PC-3 (cell line): Measurements from ENCODE around the gene GPR137C. TPM values are rescaled to one million over a fixed set of nuclear protein-coding genes. Genes with fewer than 3 reads are reported as not detected.

Source experiments
- ATAC-seq: fragments of 200-7000 bp; cut with Tn5 transposase; 2 replicates; pipeline ENCODE4 v1.9.1; 2020; ENCODE audit warnings: mild to moderate bottlenecking, moderate library complexity
- BruUV-seq: library from RNA; stranded (reverse); fragments of 400-500 nt; replicated peaks from 2 replicates; lab custom pipeline; 2021; lab: Mats Ljungman, UMichigan
- CTCF ChIA-PET: fragments of 300-600 bp; sonication (Branson Sonifier 250); formaldehyde crosslinking; loops from one replicate; lab custom pipeline; 2022; ENCODE audit warnings: antibody characterized with exemption; lab: Charles Lee
- POLR2A ChIA-PET: fragments of 300-600 bp; sonication (Branson Sonifier 250); formaldehyde crosslinking; loops from one replicate; lab custom pipeline; 2022; ENCODE audit warnings: antibody characterized with exemption; ENCODE audit not compliant: unreplicated experiment; lab: Charles Lee
- DNase-seq: peaks from one replicate; pipeline ENCODE4 v3.0.0-alpha.2; 2015
- H2AFZ ChIP-seq: fragments of 300-600 bp; sonication (generic); 2 replicates; pipeline ENCODE4 v1.6.0; 2016; ENCODE audit warnings: antibody characterized with exemption, low read length
- H3F3A ChIP-seq: fragments of 300-600 bp; sonication (generic); one replicate; pipeline ENCODE4 v1.6.0; 2017; ENCODE audit warnings: antibody characterized with exemption, low read length, control low read depth, mild to moderate bottlenecking; ENCODE audit not compliant: unreplicated experiment
- H3K27ac ChIP-seq: fragments of 300-600 bp; sonication (generic); 2 replicates; pipeline ENCODE4 v1.5.1; 2016; ENCODE audit warnings: mild to moderate bottlenecking, low read length
- H3K27me3 ChIP-seq: fragments of 300-600 bp; sonication (generic); 2 replicates; pipeline ENCODE4 v1.6.1; 2016; ENCODE audit warnings: low read length, mixed read lengths
- H3K36me3 ChIP-seq: fragments of 300-600 bp; sonication (generic); 2 replicates; pipeline ENCODE4 v1.6.1; 2016; ENCODE audit warnings: low read depth, mixed run types, low read length, mixed read lengths
- H3K4me1 ChIP-seq: fragments of 300-600 bp; sonication (generic); 2 replicates; pipeline ENCODE4 v1.5.1; 2016; ENCODE audit warnings: low read length; ENCODE audit not compliant: insufficient read depth
- H3K4me2 ChIP-seq: fragments of 300-600 bp; sonication (generic); 2 replicates; pipeline ENCODE4 v1.6.0; 2016; ENCODE audit warnings: low read length
- H3K4me3 ChIP-seq: fragments of 300-600 bp; sonication (generic); 2 replicates; pipeline ENCODE4 v1.5.1; 2016; ENCODE audit warnings: mild to moderate bottlenecking, low read length, mixed read lengths
- H3K79me2 ChIP-seq: fragments of 300-600 bp; sonication (generic); 2 replicates; pipeline ENCODE4 v1.6.1; 2017; ENCODE audit warnings: low read length, mixed read lengths
- H3K9ac ChIP-seq: fragments of 300-600 bp; sonication (generic); 2 replicates; pipeline ENCODE4 v1.6.0; 2016; ENCODE audit warnings: mild to moderate bottlenecking, low read length
- H3K9me2 ChIP-seq: fragments of 300-600 bp; sonication (generic); replicated peaks from 2 replicates; pipeline ENCODE4 v1.6.1; 2016; ENCODE audit warnings: mixed run types, low read length, mixed read lengths
- H3K9me3 ChIP-seq: fragments of 300-600 bp; sonication (generic); 2 replicates; pipeline ENCODE4 v1.6.1; 2016; ENCODE audit warnings: low read length, mixed read lengths
- H4K20me1 ChIP-seq: fragments of 300-600 bp; sonication (generic); 2 replicates; pipeline ENCODE4 v1.6.1; 2016; ENCODE audit warnings: low read length, mixed read lengths
- CTCF ChIP-seq: fragments of 300-600 bp; sonication (generic); conservative IDR thresholded peaks from 2 replicates; pipeline ENCODE4 v1.5.1; 2017; ENCODE audit warnings: antibody characterized with exemption, low read depth, mild to moderate bottlenecking, low read length
- EZH2 ChIP-seq: fragments of 300-600 bp; sonication (generic); IDR thresholded peaks from one replicate; pipeline ENCODE4 v1.6.1; 2017; ENCODE audit warnings: antibody characterized with exemption, mild to moderate bottlenecking, low read length; ENCODE audit not compliant: unreplicated experiment
- EZH2phosphoT487 ChIP-seq: fragments of 300-600 bp; sonication (generic); IDR thresholded peaks from 2 replicates; pipeline ENCODE4 v1.6.1; 2018; ENCODE audit warnings: mild to moderate bottlenecking, antibody characterized with exemption, low read length, borderline replicate concordance
- intact Hi-C: fragments of 100-400 bp; cut with micrococcal nuclease; formaldehyde crosslinking; loops from 2 replicates; pipeline ENCODE4 v1.9.0; 2023
- total RNA-seq: library from RNA; depleted of rRNA; stranded (reverse); fragments of >200 nt; gene quantifications from 2 replicates; pipeline ENCODE4 v1.2.3, GENCODE V29; 2014

GPR137C gene
- total RNA-seq, 1 experiment from 2014 or later, result 0.91 TPM

DNA sequence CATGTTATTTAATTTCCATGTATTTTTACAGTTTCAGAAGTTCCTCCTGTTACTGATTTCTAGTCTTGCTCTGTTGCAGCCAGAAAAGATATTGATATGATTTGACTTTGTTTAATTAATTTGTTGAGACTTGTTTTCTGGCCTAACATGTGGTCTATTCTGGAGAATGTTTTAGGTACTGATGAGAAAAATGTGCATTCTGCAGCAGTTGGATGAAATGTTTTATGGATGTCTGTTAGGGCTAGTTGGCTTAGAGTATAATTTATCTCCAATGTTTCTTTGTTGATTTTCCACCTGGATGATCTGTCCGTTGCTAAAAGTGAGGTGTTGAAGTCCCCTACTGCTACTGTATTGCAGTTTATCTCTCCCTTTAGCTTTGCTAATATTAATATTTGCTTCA lies 54.4 kb downstream of the GPR137C start:
- intact Hi-C loops, result no loop called here
- Histone ChIP-seq H3K27ac (no peak overlapping the region), H4K20me1 (no peaks in the 10 kb centered on the region), H3K27me3 (no peaks in the 10 kb centered on the region), H3F3A (no peaks in the 10 kb centered on the region), H2AFZ (no peak overlapping the region), H3K9me3 (no peaks in the 10 kb centered on the region), H3K4me2 (no peak overlapping the region), H3K36me3 (no peaks in the 10 kb centered on the region), H3K4me1 (no peaks in the 10 kb centered on the region), H3K9me2 (no peaks in the 10 kb centered on the region), H3K4me3 (no peak overlapping the region), H3K9ac (no peak overlapping the region), H3K79me2 (no peaks in the 10 kb centered on the region)
- TF ChIP-seq EZH2 (no peak), EZH2phosphoT487 (no peak), CTCF (no peak)
- ATAC-seq, result no peak
- BruUV-seq, result no TSS peak
- ChIA-PET POLR2A (no interaction called here), CTCF (no interaction called here)
- no peak for DNase-seq

DNA sequence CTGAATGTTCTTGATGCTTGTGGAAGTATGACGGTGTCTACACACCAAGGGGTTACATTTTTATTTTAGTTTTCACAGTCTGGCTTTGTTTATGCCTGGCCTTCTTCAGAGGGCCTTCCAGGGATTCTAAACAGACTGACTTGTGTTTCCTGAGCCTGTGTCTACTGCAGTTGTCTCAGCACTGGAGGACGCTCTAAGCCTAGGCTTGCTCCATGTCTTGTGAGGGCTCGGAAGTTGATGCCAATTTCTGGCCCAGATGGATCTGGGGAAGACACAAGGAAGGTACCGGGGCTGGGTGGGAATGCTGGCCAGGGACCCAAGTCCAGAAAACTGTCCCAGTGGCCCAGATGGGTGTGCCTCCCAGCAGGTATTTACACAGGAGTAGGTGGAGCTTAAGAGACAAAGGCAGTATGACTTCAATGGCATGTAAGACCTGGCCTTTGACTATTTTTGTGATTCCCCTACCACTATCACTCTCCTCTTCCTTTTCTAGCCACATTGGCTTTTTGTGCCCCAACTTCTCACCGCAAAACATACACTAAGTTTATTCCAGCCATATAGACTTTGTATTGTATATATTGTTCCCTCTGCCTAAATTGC lies 56.9 kb downstream of the GPR137C start:
- intact Hi-C loops, result no loop called here
- H3K9me3 ChIP-seq, result no peaks in the 10 kb centered on the region
- no peaks in the 10 kb centered on the region for H3K36me3 ChIP-seq
- H3K79me2 ChIP-seq, result no peaks in the 10 kb centered on the region
- CTCF ChIA-PET, result no interaction called here
- no peaks in the 10 kb centered on the region for H3K27me3 ChIP-seq
- no peak overlapping the region for H3K9ac ChIP-seq
- TF ChIP-seq CTCF (no peak), EZH2 (no peak)
- H2AFZ ChIP-seq, result no peak overlapping the region
- DNase-seq (no peak), ATAC-seq (no peak)
- no peaks in the 10 kb centered on the region for H3K9me2 ChIP-seq
- no peaks in the 10 kb centered on the region for H3K4me1 ChIP-seq
- H3K27ac ChIP-seq, result no peak overlapping the region
- POLR2A ChIA-PET, result no interaction called here
- no peak overlapping the region for H3K4me2 ChIP-seq
- H4K20me1 ChIP-seq, result no peaks in the 10 kb centered on the region
- no peak overlapping the region for H3K4me3 ChIP-seq
- no TSS peak for BruUV-seq
- no peaks in the 10 kb centered on the region for H3F3A ChIP-seq

DNA sequence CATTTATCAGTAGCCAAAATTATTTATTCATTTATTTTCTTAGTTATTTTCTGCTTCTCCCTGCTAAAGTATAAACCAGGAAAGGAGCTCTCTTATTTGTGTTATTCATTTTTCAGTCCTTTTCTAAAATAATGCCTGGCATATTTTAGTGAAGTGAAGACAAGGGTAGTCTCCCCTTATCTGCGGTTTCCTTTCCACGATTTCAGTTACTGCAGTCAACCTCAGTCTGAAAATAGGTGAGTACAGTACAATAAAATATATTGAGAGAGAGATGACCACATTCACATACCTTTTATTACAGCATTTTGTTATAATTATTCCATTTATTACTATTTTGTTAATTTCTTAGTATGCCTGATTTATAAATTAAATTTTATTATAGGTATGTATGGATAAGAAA lies 57.6 kb downstream of the GPR137C start:
- Histone ChIP-seq H3K9me3 (no peaks in the 10 kb centered on the region), H3K36me3 (no peaks in the 10 kb centered on the region), H3K79me2 (no peaks in the 10 kb centered on the region), H3K4me3 (no peak overlapping the region), H3K9me2 (no peaks in the 10 kb centered on the region), H3K4me2 (no peak overlapping the region), H3K27me3 (no peaks in the 10 kb centered on the region), H2AFZ (no peak overlapping the region), H3K4me1 (no peaks in the 10 kb centered on the region), H3K27ac (no peak overlapping the region), H3F3A (no peaks in the 10 kb centered on the region), H3K9ac (no peak overlapping the region), H4K20me1 (no peaks in the 10 kb centered on the region)
- no TSS peak for BruUV-seq
- ATAC-seq (no peak), DNase-seq (no peak)
- intact Hi-C loops, result no loop called here
- no peak for TF ChIP-seq EZH2phosphoT487
- no peak for TF ChIP-seq EZH2
- TF ChIP-seq CTCF, result no peak
- CTCF ChIA-PET, result no interaction called here
- POLR2A ChIA-PET, result interaction anchor here (0.6 kb wide), 1 partner anchor 306 kb away, joined by 3 read pairs; no protein-coding TSS in a partner anchor
